ENCODE data around the gene DNLZ.

DNLZ gene

GRCh38 chr9:136379891-136380290 lies 16.3 kb upstream of the DNLZ start:
- TF ChIP-seq CTCF (conservative IDR thresholded peaks at IDR 0.05; ENCODE audit: control insufficient read depth, insufficient read depth, low read depth, low read length): no peak
- no peak overlapping the region for H3K4me3 ChIP-seq (ENCODE audit: control insufficient read depth, low read depth, low read length)
- no peak for DNase-seq (ENCODE audit: low read depth)

- no peak for TF ChIP-seq CTCF (conservative IDR thresholded peaks at IDR 0.05; ENCODE audit: control insufficient read depth, insufficient read depth, low read depth, low read length)
- no peak overlapping the region for H3K4me3 ChIP-seq (ENCODE audit: control insufficient read depth, low read depth, low read length)
Measured at GRCh38 chr9:136379401-136379800, 15.9 kb upstream of the DNLZ start.

GRCh38 chr9:136379003-136379287 lies 15.4 kb upstream of the DNLZ start:
- TF ChIP-seq CTCF (conservative IDR thresholded peaks at IDR 0.05; ENCODE audit: control insufficient read depth, insufficient read depth, low read depth, low read length): no peak
- no peak for DNase-seq (ENCODE audit: low read depth)
- H3K4me3 ChIP-seq (ENCODE audit: control insufficient read depth, low read depth, low read length): no peak overlapping the region

More at GRCh38 chr9:136379401-136379800, 15.9 kb upstream of the DNLZ start:
- no peak for DNase-seq (ENCODE audit: low read depth)

DNA sequence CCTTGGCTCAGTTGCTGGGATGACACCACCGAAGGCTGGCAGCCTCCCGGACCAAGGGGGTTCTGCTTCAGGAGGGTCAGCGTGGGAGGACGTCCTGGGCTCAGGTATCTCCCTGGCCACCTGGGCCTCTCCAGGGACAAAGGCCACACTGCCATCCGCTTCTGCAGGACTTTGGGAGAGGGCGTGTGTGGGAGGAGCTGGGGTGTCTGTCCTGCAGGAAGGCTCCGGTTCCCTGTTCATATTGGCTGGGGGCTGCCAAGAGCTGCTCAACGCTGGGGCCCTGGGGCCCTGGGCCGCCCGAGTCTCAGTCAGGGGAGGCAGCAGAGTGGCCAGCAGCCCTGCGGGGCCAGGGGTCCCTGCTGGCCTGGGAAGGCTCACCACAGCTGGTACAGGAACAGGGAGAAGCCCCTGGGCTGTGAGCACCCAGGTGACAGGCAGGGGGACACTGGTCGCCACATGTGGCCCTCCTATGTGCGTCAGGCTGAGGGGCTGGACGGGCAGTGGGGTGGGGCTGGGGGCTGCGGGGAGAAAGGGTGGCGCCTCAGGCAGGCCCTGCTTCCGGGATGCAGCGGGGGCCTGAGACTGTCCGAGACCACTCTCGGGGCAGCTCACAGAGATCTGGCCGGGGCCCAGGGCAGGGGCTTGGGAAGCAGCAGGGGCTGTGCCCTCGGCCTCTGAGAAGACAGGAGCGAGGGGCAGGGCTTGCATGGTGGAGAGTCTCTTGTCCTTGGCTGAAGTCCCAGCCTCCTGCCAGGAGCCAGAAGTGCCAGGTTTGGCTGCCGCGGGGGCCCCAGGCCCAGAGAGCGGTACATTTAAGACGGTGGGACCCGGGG lies 14.8 kb upstream of the DNLZ start:
- TF ChIP-seq CTCF (conservative IDR thresholded peaks at IDR 0.05; ENCODE audit: control insufficient read depth, insufficient read depth, low read depth, low read length): no peak
- no peak overlapping the region for H3K4me3 ChIP-seq (ENCODE audit: control insufficient read depth, low read depth, low read length)
- no peak for DNase-seq (ENCODE audit: low read depth)

GRCh38 chr9:136377341-136378169 lies 14.0 kb upstream of the DNLZ start:
- H3K4me3 ChIP-seq (ENCODE audit: control insufficient read depth, low read depth, low read length): no peak overlapping the region
- no peak for DNase-seq (ENCODE audit: low read depth)
- no peak for TF ChIP-seq CTCF (conservative IDR thresholded peaks at IDR 0.05; ENCODE audit: control insufficient read depth, insufficient read depth, low read depth, low read length)

DNA sequence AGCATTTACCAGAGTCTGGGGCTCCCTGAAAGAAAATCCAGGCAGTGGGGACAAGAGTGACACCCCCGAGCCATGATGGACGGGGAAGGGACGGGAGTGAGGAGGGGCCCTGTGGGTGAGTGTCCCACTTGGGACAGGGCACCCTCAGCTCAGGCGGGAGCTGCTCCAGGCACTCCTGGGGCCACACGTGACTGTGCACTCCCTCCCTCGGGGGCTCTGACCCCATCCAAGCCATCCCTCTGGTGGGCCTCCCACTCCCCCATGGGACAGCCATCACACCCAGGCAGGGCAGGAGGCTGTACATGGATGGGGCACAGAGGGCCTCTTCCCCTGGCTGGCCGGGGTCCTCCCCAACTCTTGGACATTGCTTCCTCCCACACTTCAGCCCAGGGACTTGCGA lies 12.9 kb upstream of the DNLZ start:
- TF ChIP-seq CTCF (conservative IDR thresholded peaks at IDR 0.05; ENCODE audit: control insufficient read depth, insufficient read depth, low read depth, low read length): no peak
- no peak for DNase-seq (ENCODE audit: low read depth)
- no peak overlapping the region for H3K4me3 ChIP-seq (ENCODE audit: control insufficient read depth, low read depth, low read length)
